ENCODE data around the gene POU2F2. TPM values are rescaled to one million over a fixed set of nuclear protein-coding genes. Genes with fewer than 3 reads are reported as not detected.

The POU2F2 gene
- total and polyA plus RNA-seq, 10 donors = 22.3 to 67.4 (median 40.0) TPM

- Histone ChIP-seq H3K27me3 (replicated peaks in 1 of 7) (peaks cover 0 to 3% (median 0%) of the 10 kb centered on the region in 7 donors), H3K36me3 (no peaks in the 10 kb centered on the region), H3K4me1 (peaks cover 41 to 100% (median 83%) of the 10 kb centered on the region in 6 donors), H3K4me3 (no peak overlapping the region), H3K27ac (peak overlapping the region; percentile 68 to 92 (median 77)), H3K9me3 (no peaks in the 10 kb centered on the region)
- 73 to 100% (median 89%) methylated on average over 1 of the region's 1 CpG for WGBS, 5 donors
- intact Hi-C loops (cut with DNase I; ENCODE audit: low total_unique reads) = no loop called here
- TF ChIP-seq POLR2AphosphoS5 (IDR thresholded peaks at IDR 0.05) = no peak
- TF ChIP-seq CTCF (IDR thresholded peaks at IDR 0.05 in 8 of 11, conservative IDR thresholded peaks at IDR 0.05 in 3 of 11) = no peak
- no peak for TF ChIP-seq POLR2A (IDR thresholded peaks at IDR 0.05)
- DNase-seq = no peak
Observed at GRCh38 chr19:42123765-42124164, 8.5 kb downstream of the POU2F2 start.

- intact Hi-C loops (cut with DNase I; ENCODE audit: low total_unique reads) = no loop called here
- WGBS, 5 donors = 60 to 74% (median 67%) methylated on average over 17 of the region's 17 CpGs
- H3K4me1 ChIP-seq = peaks cover 37 to 100% (median 83%) of the 10 kb centered on the region in 6 donors
- H3K27ac ChIP-seq = peak overlapping the region; percentile 68 to 92 (median 77)
- peaks cover 0 to 7% (median 0%) of the 10 kb centered on the region in 6 donors for H3K36me3 ChIP-seq
- peaks cover 0 to 3% (median 0%) of the 10 kb centered on the region in 7 donors for H3K27me3 ChIP-seq (replicated peaks in 1 of 7)
- H3K9me3 ChIP-seq = no peaks in the 10 kb centered on the region
- TF ChIP-seq POLR2AphosphoS5 (IDR thresholded peaks at IDR 0.05) = peak in 2 of 3 donors; percentile 21 to 27
- TF ChIP-seq POLR2A (IDR thresholded peaks at IDR 0.05) = no peak
- peak overlapping the region in 4 of 8 donors; percentile 15 to 57 (median 24) for H3K4me3 ChIP-seq
- no peak for DNase-seq
Observed at GRCh38 chr19:42122691-42123607, 9.3 kb downstream of the POU2F2 start.

- H3K4me1 ChIP-seq = peaks cover 37 to 100% (median 76%) of the 10 kb centered on the region in 6 donors
- peaks cover 0 to 3% (median 0%) of the 10 kb centered on the region in 7 donors for H3K27me3 ChIP-seq (replicated peaks in 1 of 7)
- no peaks in the 10 kb centered on the region for H3K9me3 ChIP-seq
- H3K36me3 ChIP-seq = peaks cover 0 to 19% (median 8%) of the 10 kb centered on the region in 6 donors
- intact Hi-C loops (cut with DNase I; ENCODE audit: low total_unique reads) = no loop called here
- peak overlapping the region in 4 of 8 donors; percentile 15 to 57 (median 24) for H3K4me3 ChIP-seq
- peak; percentile 48 to 70 (median 59) for TF ChIP-seq POLR2AphosphoS5 (IDR thresholded peaks at IDR 0.05)
- TF ChIP-seq CTCF (IDR thresholded peaks at IDR 0.05 in 8 of 11, conservative IDR thresholded peaks at IDR 0.05 in 3 of 11) = no peak
- no peak for TF ChIP-seq POLR2A (IDR thresholded peaks at IDR 0.05)
- peak overlapping the region; percentile 68 to 92 (median 77) for H3K27ac ChIP-seq
- peak; percentile 92 for DNase-seq
- WGBS, 5 donors = 9 to 12% (median 11%) methylated on average over 8 of the region's 8 CpGs
Observed at GRCh38 chr19:42121656-42122069, 10.6 kb downstream of the POU2F2 start.

- WGBS, 5 donors = 25 to 48% (median 46%) methylated on average over 2 to 5 of the region's 5 CpGs
- TF ChIP-seq CTCF (IDR thresholded peaks at IDR 0.05 in 8 of 11, conservative IDR thresholded peaks at IDR 0.05 in 3 of 11) = no peak
- TF ChIP-seq POLR2A (IDR thresholded peaks at IDR 0.05) = no peak
- TF ChIP-seq POLR2AphosphoS5 (IDR thresholded peaks at IDR 0.05) = no peak
- DNase-seq = no peak
- H3K4me3 ChIP-seq = peak overlapping the region in 4 of 8 donors; percentile 15 to 57 (median 24)
- H3K27ac ChIP-seq = peak overlapping the region; percentile 48 to 92 (median 77)
- intact Hi-C loops (cut with DNase I; ENCODE audit: low total_unique reads) = no loop called here
- H3K4me1 ChIP-seq = peaks cover 34 to 100% (median 77%) of the 10 kb centered on the region in 6 donors
- no peaks in the 10 kb centered on the region for H3K9me3 ChIP-seq
- peaks cover 0 to 3% (median 0%) of the 10 kb centered on the region in 7 donors for H3K27me3 ChIP-seq (replicated peaks in 1 of 7)
- peaks cover 0 to 24% (median 13%) of the 10 kb centered on the region in 6 donors for H3K36me3 ChIP-seq
Observed at GRCh38 chr19:42121036-42121621, 11.1 kb downstream of the POU2F2 start.
